ENCODE measurements around the gene RNF167. TPM values are rescaled to one million over a fixed set of nuclear protein-coding genes. Genes with fewer than 3 reads are reported as not detected.

The RNF167 gene
- total RNA-seq = 10 to 100 TPM; 22.7 to 89.6 (median 78.1) TPM
- polyA plus RNA-seq = 100 to 1,000 TPM in 1 of 2 donors, 10 to 100 TPM in 1; 91.8 to 221 TPM
- long read RNA-seq, donor 1, transcript RNF167-201 (10 exons, 1,915 nt) = minor isoform, 9 of 51 reads
- long read RNA-seq, donor 1, transcript RNF167-211 (9 exons, 1,757 nt) = major isoform, 22 of 51 reads
- long read RNA-seq, donor 1, partial matches to known transcripts = 2 of 51 reads
- long read RNA-seq, donor 1, other reads (novel, unspliced or antisense) = 18 of 51 reads
- long read RNA-seq, donor 2, transcript RNF167-201 (10 exons, 1,915 nt) = minor isoform, 10 of 41 reads
- long read RNA-seq, donor 2, transcript RNF167-211 (9 exons, 1,757 nt) = major isoform, 27 of 41 reads
- long read RNA-seq, donor 2, partial matches to known transcripts = 0 of 41 reads
- long read RNA-seq, donor 2, other reads (novel, unspliced or antisense) = 0 of 41 reads
- long read RNA-seq, donor 3, transcript RNF167-211 (9 exons, 1,757 nt) = major isoform, 17 of 37 reads
- long read RNA-seq, donor 3, transcript RNF167-201 (10 exons, 1,915 nt) = minor isoform, 6 of 37 reads
- long read RNA-seq, donor 3, partial matches to known transcripts = 2 of 37 reads
- long read RNA-seq, donor 3, other reads (novel, unspliced or antisense) = 8 of 37 reads

- WGBS, 3 donors = 1% methylated on average over 69 to 72 of the region's 72 CpGs
- H3K27ac ChIP-seq = peak within 1 kb of the TSS; percentile 76 to 93
- H3K4me1 ChIP-seq (ENCODE audit: insufficient read depth) = peaks cover 12% of the 10 kb centered on the region
- no peaks in the 10 kb centered on the region for H3K36me3 ChIP-seq
- TF ChIP-seq, protein P1, sequence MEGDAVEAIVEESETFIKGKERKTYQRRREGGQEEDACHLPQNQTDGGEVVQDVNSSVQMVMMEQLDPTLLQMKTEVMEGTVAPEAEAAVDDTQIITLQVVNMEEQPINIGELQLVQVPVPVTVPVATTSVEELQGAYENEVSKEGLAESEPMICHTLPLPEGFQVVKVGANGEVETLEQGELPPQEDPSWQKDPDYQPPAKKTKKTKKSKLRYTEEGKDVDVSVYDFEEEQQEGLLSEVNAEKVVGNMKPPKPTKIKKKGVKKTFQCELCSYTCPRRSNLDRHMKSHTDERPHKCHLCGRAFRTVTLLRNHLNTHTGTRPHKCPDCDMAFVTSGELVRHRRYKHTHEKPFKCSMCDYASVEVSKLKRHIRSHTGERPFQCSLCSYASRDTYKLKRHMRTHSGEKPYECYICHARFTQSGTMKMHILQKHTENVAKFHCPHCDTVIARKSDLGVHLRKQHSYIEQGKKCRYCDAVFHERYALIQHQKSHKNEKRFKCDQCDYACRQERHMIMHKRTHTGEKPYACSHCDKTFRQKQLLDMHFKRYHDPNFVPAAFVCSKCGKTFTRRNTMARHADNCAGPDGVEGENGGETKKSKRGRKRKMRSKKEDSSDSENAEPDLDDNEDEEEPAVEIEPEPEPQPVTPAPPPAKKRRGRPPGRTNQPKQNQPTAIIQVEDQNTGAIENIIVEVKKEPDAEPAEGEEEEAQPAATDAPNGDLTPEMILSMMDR (IDR thresholded peaks at IDR 0.05) = no peak
- TF ChIP-seq POLR2A (IDR thresholded peaks at IDR 0.05) = peak; percentile 3
- no peaks in the 10 kb centered on the region for H3K9me3 ChIP-seq
- no peaks in the 10 kb centered on the region for H3K27me3 ChIP-seq
- peak within 1 kb of the TSS; percentile 88 for H3K4me3 ChIP-seq
- intact Hi-C loops (cut with DNase I) = no loop called here
- peak; percentile 94 to 97 (median 96) for DNase-seq
Measured at GRCh38 chr17:4939796-4940554, at the start of gene RNF167, which contains the start of gene SLC25A11. TSS of gene RNF167 (plus strand) at chr17:4940268. CDS start at chr17:4940910, 642 bp downstream. TSS of gene SLC25A11 (minus strand) at chr17:4940046. CDS start at chr17:4939910, 136 bp downstream.

- Histone ChIP-seq H3K27me3 (no peaks in the 10 kb centered on the region), H3K9me3 (no peaks in the 10 kb centered on the region), H3K27ac (no peak overlapping the region), H3K36me3 (no peaks in the 10 kb centered on the region), H3K4me3 (no peak overlapping the region), H3K4me1 (ENCODE audit: insufficient read depth) (no peaks in the 10 kb centered on the region)
- 86 to 92% (median 90%) methylated on average over 42 of the region's 42 CpGs for WGBS, 3 donors
- TF ChIP-seq EP300 (IDR thresholded peaks at IDR 0.05) = no peak
- peak in 1 of 5 donors; percentile 34 for DNase-seq
- intact Hi-C loops (cut with DNase I) = loop anchor here in 1 of 4 donors (2.0 kb wide), 1 partner anchor 103 kb away; the partner anchor contains the start of gene GLTPD2
Measured at GRCh38 chr17:4891411-4892410, 48.4 kb upstream of the RNF167 start.

DNA sequence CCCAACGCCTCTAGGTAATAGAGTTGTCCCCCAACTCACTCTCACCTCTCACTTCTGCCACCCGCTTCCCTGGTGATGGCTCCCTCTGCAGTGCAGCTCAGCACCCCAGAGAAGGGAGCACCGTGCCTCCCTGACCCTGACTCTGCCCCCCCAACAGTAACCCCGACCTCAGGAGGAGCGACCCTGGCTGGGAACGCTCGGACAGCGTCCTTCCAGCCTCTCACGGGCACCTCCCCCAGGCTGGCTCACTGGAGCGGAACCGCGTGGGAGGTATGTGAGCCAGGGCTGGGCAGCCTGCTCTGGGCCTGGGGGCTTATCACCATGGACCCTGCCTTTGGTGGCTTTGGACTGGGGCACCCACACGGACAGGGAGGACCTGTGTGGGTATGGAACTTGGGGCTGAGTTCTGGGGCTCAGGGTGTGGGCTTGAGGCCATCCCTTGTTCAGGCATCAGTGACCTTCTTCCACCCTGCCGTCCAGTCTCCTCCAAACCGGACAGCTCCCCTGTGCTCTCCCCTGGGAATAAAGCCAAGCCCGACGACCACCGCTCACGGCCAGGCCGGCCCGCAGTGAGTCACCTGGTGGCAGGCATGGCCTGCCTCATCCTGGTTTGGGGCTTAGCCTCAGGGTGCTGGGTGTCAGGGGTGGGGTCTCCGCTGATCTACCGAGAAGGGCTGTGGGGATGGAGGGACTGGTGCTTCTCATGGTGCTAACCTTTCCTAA, 47.4 kb upstream of the RNF167 start:
- TF ChIP-seq, protein P1 (IDR thresholded peaks at IDR 0.05) = no peak
- TF ChIP-seq POLR2A (IDR thresholded peaks at IDR 0.05) = no peak
- TF ChIP-seq EP300 (IDR thresholded peaks at IDR 0.05) = no peak
- H3K9me3 ChIP-seq = no peaks in the 10 kb centered on the region
- no peak overlapping the region for H3K27ac ChIP-seq
- 65 to 70% (median 66%) methylated on average over 23 of the region's 23 CpGs for WGBS, 3 donors
- intact Hi-C loops (cut with DNase I) = no loop called here
- H3K27me3 ChIP-seq = no peaks in the 10 kb centered on the region
- peak in 1 of 5 donors; percentile 22 for DNase-seq
- H3K4me1 ChIP-seq (ENCODE audit: insufficient read depth) = no peaks in the 10 kb centered on the region
- no peak overlapping the region for H3K4me3 ChIP-seq
- no peaks in the 10 kb centered on the region for H3K36me3 ChIP-seq

DNA sequence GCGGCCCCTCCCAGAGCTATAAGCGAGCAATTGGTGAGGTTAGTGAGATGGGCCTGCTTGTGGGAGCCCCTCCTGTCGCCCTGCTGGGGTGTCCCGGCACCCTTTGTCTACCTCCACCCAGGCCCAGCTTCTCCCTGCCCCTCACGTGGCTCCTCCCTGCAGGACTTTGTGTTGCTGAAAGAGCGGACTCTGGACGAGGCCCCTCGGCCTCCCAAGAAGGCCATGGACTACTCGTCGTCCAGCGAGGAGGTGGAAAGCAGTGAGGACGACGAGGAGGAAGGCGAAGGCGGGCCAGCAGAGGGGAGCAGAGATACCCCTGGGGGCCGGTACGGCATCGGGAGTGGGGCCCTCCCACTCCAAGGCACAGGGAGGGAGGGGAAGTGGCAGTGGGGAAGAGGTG, 46.8 kb upstream of the RNF167 start:
- Histone ChIP-seq H3K27me3 (no peaks in the 10 kb centered on the region), H3K36me3 (no peaks in the 10 kb centered on the region), H3K4me1 (ENCODE audit: insufficient read depth) (no peaks in the 10 kb centered on the region), H3K27ac (no peak overlapping the region), H3K9me3 (no peaks in the 10 kb centered on the region), H3K4me3 (no peak overlapping the region)
- no peak for DNase-seq
- intact Hi-C loops (cut with DNase I) = no loop called here
- TF ChIP-seq, protein P1 (IDR thresholded peaks at IDR 0.05) = no peak
- TF ChIP-seq EP300 (IDR thresholded peaks at IDR 0.05) = no peak
- TF ChIP-seq POLR2A (IDR thresholded peaks at IDR 0.05) = no peak
- 82 to 84% (median 82%) methylated on average over 18 of the region's 18 CpGs for WGBS, 3 donors

Measured in ovary (tissue), 10 donors.